Measurements from ENCODE around the gene WTAP.
A peak's percentile ranks its signal among the peaks of the same experiment; 100 is the strongest.
"Not testable (repeated sequence)": the region's sequence is repeated elsewhere in the genome, so short reads cannot be mapped to it uniquely, and the experiment has no call there.

WTAP gene

GRCh38 chr6:159729598-159730331 is 2.5 kb downstream of the WTAP start:
- no peak for DNase-seq

DNA sequence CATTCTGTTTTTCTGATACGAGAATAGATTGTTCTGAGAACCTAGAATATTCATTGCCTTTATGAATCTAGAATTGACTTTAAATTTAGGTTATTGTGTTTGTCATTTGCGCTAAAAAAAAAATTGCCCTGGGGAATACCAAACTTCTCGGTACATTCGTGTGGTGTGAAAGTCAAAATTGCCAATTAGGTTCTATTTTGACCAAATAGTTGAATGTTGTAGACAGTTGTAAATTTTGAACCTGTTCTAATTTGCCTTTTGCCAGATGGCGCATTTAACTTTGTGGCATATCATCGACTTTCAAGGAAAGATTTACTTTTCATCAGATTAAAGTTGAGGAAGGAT is 3.0 kb downstream of the WTAP start:
- DNase-seq = no peak

DNA sequence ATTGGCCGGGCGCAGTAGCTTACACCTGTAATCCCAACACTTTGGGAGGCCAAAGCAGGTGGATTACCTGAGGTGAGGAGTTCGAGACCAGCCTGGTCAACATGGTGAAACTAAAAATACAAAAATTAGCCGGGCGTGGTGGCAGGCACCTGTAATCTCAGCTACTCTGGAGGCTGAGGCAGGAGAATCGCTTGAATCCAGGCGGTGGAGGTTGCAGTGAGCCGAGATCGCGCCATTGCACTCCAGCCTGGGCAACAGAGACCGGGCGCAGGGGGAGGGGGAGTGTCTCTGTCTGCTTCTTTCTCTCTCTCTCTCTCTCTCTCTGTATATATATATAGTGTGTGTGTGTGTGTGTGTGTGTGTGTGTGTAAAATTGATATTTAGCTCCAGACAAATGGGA is 5.2 kb downstream of the WTAP start:
- DNase-seq = not testable (repeated sequence)

DNA sequence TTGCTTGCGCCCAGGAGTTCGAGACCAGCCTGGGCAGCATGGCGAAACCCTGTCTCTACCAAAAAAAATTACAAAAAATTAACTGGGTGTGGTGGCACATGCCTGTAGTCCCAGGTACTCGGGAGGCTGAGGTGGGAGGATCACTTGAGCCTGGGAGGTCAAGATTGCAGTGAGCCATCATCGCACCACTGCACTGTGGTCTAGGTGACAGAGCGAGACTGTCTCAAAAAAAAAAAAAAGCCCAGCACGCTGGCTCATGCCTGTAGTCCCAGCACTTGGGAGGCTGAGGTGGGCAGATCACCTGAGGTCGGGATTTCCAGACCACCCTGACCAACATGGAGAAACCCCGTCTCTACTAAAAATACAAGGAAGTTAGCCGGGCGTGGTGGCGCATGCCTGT is 6.1 kb downstream of the WTAP start:
- DNase-seq = not testable (repeated sequence)

DNA sequence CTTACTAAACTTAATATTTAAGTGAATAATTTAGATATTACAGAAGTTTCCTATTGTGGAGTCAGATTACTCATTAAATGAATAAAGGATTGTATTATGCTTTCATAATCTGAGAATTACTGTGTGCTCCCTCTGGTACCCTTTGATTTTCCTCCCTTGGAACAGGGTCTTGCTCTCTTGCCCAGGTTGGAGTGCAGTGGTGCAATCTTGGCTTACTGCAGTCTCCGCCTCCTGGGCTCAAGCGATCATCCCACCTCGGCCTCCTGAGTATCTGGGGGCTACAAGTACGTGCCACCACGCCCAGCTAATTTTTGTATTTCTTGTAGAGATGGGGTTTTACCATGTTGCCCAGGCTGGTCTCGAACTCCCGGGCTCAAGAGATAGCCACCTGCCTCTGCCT is 9.6 kb downstream of the WTAP start:
- DNase-seq = no peak

- no peak for DNase-seq
Observed at GRCh38 chr6:159739341-159739740, 12.0 kb downstream of the WTAP start.

- no peak for DNase-seq
Observed at GRCh38 chr6:159742165-159742564, 14.9 kb downstream of the WTAP start.

- DNase-seq = no peak
Observed at GRCh38 chr6:159745081-159745480, 17.8 kb downstream of the WTAP start.

- no peak for DNase-seq
Observed at GRCh38 chr6:159746759-159747158, 19.5 kb downstream of the WTAP start.

- DNase-seq = not testable (repeated sequence)
Observed at GRCh38 chr6:159748127-159748526, 20.8 kb downstream of the WTAP start.

- DNase-seq = no peak
Observed at GRCh38 chr6:159751448-159751847, 24.1 kb downstream of the WTAP start.

- DNase-seq = no peak
Observed at GRCh38 chr6:159753081-159753872, 26.0 kb downstream of the WTAP start.

DNA sequence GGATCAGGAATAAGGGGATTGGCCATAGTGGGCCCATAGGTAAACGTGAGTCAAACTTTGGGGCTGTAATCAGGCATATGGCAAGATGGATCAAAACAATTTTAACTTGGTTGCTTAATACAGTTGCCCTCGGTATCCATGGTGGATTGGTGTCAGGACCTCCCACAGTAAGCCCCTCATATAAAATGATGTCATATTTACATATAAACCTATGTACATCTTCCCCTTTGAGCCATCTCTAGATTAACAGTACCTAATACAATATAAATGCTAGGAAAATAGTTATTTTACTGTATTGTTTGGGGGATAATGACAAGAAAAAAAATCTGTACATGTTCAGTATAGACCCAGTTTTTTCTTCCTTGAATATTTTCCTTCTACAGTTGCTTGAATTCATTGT is 27.1 kb downstream of the WTAP start:
- DNase-seq = no peak

DNA sequence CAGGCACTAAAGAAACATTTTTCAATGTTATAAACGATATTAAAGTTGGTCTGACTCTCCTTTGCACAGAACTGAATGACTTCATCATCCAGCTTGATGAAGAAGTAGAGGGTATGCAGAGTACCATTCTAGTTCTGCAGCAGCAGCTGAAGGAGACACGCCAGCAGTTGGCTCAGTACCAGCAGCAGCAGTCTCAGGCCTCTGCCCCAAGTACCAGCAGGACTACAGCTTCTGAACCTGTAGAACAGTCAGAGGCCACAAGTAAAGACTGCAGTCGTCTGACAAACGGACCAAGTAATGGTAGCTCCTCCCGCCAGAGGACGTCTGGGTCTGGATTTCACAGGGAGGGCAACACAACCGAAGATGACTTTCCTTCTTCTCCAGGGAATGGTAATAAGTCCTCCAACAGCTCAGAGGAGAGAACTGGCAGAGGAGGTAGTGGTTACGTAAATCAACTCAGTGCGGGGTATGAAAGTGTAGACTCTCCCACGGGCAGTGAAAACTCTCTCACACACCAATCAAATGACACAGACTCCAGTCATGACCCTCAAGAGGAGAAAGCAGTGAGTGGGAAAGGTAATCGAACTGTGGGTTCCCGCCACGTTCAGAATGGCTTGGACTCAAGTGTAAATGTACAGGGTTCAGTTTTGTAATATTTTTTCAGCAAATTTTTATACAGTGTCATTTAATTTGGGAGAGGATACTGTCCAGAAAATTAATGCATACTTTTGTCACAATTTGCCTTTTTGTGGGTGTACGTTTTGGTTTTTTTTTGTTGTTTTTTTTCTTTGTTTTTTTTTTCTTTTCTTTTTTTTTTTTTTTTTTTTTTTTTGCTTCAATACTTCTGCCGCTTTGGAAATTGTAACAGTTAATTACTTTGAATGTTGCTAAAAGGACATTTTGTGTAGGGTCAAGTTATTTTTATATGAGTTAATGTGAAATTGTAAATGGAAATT is 27.9 kb downstream of the WTAP start:
- no peak for DNase-seq

DNA sequence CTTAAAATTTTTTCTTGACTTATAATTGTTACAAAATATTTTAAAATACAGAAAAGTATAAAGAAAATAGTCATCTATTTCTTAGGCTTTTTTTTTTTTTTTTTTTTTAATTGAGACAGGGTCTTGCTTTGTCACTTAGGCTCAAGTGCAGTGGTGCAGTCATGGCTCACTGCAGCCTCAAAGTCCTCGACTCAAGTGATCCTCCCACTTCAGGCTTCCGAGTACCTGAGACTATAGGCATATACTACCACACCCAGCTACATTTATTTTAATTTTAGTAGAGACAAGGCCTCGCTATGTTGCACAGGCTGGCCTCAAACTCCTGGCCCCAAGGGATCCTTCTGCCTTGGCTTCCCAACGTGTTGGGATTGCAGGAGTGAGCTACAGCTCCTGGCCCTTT is 29.2 kb downstream of the WTAP start:
- no peak for DNase-seq

DNA sequence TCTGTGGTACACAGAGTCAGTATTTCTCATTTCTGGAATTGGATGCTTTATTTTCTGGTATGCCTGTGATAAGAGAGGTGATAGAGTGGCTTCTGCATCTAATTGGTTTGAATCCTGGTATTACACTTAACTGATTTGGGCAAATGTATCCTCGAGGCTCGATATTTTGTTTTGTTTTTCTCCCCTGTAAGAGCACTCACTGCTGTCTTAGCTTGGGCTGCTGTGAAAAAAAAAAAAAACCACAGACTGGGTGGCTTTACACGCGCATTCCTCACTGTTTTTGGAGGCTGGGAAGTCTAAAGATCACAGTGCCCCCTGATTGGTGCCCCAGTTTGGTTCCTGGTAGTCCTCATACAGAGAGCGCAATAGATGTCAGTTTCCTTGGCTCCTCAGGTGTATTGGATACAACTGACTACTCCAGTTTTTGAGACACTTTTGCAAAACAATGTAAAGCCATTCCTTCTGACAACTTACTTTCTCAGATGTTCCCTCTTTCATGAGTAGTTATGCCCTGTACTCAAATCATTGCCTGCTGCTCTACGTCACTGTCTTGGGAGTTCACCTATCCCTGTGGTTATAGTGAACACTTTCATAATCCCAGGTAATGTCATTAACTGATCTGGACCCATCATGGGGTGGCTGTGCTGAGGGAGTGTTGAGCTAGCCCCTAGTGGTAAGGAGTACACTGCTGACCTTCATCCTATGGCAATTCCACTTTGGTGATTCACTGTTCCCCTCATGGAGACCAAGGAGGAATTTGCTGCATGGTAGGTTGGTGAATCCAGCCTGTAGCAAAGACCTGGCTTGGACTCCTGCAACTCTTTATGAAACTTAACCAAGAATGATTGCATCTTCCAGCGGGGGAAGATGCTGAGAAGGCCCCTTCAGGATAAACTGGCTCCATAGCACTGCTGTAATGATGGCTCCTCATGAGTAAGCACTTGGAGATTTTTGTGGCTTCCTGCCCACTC is 31.0 kb downstream of the WTAP start:
- DNase-seq = no peak

DNA sequence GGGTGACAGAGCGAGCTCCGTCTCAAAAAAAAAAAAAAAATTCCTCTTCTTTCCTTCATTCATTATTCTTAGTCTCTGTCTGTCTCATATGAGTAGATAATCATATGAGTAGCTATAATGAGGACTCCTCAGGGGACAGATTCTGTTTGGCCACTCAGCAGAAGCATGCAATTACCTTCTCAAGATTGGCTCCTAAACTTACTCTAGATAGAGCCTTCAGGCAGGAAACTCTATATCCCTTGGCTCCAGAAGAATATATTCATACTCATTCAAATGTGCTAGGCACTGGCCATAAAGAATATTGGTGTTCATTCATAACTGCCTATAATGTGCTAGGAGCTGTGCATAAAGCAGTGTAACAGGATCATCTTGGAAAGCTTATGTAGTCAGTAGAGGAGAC is 32.3 kb downstream of the WTAP start:
- DNase-seq = no peak

- no peak for DNase-seq
Observed at GRCh38 chr6:159760602-159761057, 33.3 kb downstream of the WTAP start.

- no peak for DNase-seq
Observed at GRCh38 chr6:159761129-159761872, 34.0 kb downstream of the WTAP start.

DNA sequence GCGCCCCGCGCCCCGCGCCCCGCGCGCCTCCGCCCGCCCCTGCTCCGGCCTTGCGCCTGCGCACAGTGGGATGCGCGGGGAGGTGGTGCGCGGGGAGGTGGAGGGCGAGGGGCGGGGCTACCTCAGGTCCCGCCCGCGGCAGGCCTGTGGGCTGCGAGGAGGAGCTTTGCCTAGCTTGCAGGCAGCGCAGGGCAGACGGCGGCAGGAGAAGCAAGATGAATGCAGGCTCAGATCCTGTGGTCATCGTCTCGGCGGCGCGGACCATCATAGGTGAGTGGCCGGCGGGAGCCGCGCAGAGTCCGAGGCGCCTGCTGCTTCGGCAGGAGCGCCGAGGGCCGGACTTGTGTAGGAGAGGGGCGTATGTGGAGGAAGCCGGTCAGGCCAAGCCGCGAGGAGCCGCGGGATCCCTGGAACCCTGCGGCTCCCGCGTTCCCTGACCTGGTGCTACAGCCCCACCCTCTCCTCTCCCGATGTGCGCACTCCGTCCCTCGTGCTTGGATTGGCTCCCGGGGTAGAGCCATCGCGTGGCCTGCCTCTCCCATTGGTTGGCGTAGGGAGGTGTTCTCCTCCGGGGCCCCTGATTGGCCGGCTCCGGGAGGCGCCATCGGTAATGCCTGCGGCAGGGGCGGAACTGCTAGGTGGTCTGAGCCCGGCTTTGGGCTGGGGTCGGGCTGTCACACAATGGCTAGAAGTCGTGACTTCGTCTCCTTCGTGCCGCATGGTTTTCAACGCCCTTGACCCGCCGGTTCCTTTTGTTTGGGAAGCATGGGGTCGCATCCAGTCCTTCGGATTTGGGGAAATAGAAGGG is 34.8 kb downstream of the WTAP start, which contains the start of gene ACAT2:
Gene ACAT2 (plus strand): TSS at position 173 of the 808 bp plus-strand sequence. CDS start 43 bp downstream, at position 216.
- peak; percentile 83 for DNase-seq

Data from NCI-H510A (cell line).